GM04504 (cell line): ENCODE results near the gene XRCC3.
"Not testable (repeated sequence)": the region's sequence is repeated elsewhere in the genome, so short reads cannot be mapped to it uniquely, and the experiment has no call there.

Source experiments
- DNase-seq: peaks from one replicate; pipeline ENCODE4 v3.0.0-alpha.2; 2012; ENCODE audit warnings: low read depth

Gene XRCC3

DNA sequence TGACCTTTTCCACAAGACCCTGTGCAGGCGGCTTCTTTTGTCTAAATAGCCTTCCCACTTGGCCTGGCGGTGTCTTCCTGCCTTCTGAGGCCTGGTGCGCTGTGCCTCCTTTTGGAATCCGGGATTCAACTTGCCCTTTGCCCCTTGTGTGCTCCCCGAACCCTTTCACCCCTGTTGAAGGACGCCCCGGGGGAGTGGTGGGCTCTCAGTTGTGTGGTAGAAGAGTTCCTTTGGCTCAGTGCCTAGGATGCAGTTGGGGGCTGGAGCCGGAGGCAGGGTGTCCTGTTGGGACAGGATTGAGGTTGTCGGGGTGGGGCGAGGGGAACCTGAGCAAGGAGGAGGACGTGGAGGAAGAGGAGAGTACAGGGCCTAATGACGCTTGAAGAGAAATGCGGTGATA is 51.7 kb downstream of the XRCC3 start:
- no peak for DNase-seq

DNA sequence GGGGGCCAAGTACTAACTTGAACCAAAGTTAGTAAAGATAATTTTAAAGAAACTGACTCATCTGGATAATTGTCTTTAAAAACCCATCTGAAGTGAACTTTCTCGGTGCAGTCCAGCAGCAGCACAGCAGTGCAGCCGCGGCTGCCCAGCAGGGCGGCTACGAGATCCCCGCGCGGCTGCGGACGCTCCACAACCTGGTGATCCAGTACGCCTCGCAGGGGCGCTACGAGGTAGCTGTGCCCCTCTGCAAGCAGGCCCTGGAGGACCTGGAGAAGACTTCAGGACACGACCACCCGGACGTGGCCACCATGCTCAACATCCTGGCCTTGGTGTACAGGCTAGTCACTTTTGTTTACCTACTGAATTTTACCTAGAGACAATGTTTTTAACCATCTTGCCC is 52.7 kb downstream of the XRCC3 start:
- no peak for DNase-seq

DNA sequence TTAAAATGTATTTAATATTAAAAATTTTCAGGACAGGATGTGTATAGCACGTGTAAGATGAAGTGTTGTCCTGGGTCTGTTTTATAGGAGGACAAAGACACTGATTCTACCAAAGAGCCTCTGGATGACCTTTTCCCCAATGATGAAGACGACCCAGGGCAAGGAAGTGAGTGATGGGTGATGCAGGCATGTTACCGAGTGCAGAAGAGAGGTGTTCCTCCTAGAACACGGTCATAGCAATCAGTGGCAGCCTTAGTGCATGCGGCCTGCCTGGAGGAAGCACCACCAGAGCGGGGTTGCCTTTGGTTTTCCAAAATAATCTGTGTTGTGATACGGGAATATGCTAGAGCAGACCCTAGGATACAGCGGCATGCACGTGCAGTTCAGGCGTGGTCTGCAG is 53.2 kb downstream of the XRCC3 start:
- no peak for DNase-seq

DNA sequence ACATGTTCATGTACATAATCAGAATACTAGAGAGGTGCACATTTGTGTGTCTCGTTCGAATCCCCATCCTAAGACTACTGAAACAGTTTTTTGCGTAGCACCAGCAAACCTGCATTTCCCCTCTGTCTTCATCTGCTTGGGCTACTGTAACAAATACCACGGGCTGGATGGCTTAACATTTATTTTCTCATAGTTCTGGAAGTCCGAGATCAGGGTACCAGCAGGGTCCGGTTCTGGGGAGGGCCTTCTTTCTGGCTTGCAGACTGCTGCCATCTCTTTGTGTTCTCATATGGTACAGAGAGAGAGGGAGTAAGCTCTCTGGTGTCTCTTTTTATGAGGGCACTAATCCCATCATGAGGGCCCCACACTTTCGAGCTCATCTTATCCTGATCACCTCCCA is 55.6 kb downstream of the XRCC3 start:
- DNase-seq, result no peak

DNA sequence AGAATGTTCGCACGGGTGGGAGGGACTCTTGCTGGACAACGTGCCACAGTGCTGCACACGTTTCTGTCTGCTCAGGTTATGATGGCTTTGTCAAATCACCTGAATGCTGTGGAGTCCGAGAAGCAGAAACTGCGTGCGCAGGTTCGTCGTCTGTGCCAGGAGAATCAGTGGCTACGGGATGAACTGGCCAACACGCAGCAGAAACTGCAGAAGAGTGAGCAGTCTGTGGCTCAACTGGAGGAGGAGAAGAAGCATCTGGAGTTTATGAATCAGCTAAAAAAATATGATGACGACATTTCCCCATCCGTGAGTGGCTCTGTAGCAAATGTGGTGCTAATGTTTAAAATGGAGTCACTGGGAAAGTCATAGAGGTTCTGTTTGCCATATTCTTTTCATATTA is 57.8 kb downstream of the XRCC3 start:
- DNase-seq, result peak; percentile 83

DNA sequence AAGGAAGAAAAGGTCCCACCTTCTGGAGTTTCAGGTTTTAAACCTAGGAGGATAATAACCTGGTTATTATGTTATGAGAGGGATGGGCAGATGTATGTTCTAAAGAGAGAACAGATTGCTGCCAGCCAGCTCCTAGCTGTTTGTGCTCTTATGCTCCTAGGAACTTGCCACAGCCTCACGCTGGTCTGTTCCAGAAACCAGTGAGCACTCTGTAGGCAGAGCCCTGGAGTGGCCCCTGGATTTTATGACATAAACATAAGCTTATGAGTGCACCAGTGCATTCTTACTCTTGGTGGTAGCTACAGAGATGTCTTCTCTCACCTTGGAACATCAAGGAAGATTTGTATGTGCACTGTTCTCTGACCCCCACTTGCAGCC is 58.5 kb downstream of the XRCC3 start:
- no peak for DNase-seq

DNA sequence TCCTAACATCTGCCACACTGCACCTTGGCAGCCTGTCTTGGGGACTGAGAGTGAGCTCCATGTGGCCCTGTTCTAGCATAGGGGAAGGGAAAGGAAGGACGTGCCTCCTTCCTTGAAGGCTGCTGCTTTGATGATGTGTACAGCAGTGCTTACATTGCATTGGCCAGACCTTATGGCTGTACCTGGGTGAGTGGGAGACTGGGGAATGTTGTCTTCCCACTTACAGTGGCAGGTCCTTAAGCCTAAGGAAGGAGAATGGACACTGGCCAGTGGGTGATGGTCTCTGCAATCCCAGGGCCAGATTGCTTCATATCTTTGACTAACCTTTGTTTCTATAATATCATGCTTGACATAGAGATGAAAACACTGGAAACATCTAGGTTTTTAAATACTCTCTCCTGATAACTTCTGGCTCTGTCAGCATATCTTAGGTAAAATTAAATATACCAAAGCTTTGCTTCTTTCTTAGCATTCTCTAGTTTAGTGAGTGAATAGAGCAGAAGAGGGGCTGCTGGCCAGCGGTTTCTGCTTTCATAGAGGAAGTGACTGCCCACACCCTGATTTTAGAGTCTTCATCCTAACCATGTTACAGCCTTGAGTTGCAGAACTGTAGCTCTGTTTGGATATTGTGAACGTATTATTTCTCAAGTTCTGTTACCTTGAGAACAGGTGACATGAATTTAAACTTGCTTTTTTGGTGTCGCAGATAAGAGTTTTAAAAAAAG is 59.1 kb downstream of the XRCC3 start:
- DNase-seq, result no peak

DNA sequence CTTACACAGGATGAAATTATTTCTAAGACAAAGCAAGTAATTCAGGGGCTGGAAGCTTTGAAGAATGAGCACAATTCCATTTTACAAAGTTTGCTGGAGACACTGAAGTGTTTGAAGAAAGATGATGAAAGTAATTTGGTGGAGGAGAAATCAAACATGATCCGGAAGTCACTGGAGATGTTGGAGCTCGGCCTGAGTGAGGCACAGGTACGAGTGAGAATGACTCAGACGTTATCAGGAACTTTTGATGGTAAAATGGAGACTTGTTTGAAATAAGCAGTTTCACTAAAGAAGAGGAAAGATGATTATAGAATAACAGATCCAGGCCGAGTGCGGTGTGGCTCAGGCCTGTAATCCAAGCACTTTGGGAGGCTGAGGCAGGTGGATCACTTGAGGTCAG is 60.6 kb downstream of the XRCC3 start:
- DNase-seq, result no peak

DNA sequence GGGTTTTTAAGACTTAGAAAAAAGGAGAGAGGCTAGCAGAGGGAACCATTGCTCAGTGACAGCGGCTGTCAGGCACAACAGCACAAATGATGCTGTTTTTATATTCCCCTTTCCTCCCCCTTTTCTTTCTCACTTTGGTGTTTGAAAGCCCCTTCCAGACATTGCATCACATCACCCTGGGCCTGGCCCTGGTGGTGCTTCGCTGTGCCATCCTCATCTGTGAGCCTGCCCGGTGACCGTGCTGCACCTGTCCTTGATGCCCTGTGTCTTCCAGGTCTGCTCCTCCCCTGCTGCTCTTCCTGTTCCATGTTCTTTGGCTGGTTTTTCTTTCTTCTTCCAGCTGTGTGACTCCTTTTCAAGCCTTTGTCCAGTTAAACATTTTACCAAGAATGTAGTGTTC is 61.4 kb downstream of the XRCC3 start:
- DNase-seq, result no peak

DNA sequence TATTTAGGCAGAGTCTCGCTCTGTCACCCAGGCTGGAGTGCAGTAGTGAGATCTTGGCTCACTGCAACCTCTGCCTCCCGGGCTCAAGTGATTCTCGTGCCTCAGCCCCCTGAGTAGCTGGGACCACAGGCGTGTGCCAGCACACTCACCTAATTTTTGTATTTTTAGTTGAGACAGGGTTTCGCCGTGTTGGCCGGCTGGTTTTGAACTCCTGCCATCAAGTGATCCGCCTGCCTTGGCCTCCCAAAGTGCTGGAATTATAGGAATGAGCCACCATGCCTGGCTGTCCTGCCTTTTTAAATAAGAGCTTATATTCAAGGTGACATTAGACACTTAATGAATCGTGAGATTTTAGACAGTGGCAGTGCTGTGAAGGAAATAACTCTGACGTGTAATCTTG is 61.9 kb downstream of the XRCC3 start:
- DNase-seq, result not testable (repeated sequence)

DNA sequence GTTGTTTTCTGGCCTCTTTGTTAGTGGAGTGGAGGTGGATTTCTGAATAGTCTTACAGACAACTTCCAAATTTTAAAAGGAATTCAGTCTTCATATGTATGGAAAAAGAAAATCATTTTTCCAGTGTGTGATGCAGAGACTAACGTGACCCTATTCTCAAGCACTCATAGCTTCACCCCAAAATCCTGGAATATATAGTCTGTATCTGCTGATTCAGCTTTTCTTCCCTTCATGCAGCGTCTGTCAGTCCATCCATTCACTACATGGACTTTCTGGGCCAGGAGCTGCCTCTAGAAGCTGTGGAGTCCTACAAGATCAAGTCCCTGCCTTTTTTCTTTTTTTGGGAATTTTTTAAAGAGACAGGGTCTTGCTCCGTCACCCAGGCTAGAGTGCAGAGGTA is 62.4 kb downstream of the XRCC3 start:
- DNase-seq, result no peak

DNA sequence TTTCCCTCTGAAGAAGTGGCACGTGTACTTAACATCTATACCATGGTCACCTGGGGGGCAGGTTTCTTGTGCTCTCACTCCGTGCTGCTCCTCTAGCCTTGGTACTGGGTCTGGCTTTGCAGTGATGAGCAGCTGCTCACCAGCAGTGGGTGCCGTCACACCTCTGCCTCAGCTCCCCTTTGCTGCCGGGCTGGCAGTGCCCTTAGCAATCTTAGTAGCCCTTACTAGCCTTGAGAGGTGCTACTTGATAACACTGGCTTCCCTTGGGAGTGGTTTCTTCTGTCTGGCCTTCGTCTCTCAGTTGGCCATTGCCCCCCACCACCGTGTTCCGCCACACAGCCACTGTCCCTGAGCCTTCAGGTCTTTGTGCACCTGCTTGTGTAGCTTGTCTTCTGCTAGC is 63.7 kb downstream of the XRCC3 start:
- no peak for DNase-seq

DNA sequence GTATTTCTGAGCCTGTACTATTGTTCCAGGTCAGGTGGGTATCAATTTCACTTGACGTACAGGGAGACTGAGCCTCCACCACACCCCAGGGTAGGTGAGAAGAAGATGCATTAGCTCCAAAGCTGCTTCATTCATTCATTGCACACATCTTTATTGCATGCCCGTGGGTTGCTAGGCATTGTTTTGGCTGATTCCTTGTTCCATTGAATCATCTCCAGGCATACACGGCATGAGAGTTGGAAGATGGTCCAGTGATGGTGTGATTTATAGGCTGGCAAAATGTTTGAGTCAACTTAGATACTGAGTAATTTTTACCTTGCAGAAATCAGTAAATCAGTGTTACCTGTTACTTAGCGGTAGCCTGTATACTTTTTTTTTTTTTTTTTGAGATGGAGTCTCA is 65.0 kb downstream of the XRCC3 start:
- DNase-seq, result no peak

DNA sequence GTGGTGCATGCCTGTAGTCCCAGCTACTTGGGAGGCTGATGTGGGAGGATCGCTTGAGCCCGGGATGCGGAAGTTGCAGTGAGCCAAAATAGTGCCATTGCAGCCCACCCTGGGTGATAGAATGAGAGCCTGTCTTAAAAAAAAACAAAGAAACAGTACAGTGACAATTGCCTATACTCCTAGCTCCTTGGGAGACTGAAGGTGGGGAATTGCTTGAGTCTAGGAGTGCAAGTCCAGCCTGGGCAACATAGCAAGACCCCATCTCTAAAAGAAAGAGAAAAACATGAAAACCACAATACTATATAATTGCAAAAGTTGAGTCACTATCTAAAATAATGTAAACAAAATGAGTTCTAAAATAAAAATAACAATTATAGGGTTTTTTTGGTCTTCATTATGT is 66.2 kb downstream of the XRCC3 start:
- DNase-seq, result no peak
